RKO (cell line): ENCODE measurements around the gene RXYLT1.
"Not testable (repeated sequence)": the region's sequence is repeated elsewhere in the genome, so short reads cannot be mapped to it uniquely, and the experiment has no call there.

Experiments used
- DNase-seq: peaks from one replicate; pipeline ENCODE4 v3.0.0-alpha.2; 2016; ENCODE audit warnings: low spot score

The RXYLT1 gene, protein sequence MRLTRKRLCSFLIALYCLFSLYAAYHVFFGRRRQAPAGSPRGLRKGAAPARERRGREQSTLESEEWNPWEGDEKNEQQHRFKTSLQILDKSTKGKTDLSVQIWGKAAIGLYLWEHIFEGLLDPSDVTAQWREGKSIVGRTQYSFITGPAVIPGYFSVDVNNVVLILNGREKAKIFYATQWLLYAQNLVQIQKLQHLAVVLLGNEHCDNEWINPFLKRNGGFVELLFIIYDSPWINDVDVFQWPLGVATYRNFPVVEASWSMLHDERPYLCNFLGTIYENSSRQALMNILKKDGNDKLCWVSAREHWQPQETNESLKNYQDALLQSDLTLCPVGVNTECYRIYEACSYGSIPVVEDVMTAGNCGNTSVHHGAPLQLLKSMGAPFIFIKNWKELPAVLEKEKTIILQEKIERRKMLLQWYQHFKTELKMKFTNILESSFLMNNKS

DNA sequence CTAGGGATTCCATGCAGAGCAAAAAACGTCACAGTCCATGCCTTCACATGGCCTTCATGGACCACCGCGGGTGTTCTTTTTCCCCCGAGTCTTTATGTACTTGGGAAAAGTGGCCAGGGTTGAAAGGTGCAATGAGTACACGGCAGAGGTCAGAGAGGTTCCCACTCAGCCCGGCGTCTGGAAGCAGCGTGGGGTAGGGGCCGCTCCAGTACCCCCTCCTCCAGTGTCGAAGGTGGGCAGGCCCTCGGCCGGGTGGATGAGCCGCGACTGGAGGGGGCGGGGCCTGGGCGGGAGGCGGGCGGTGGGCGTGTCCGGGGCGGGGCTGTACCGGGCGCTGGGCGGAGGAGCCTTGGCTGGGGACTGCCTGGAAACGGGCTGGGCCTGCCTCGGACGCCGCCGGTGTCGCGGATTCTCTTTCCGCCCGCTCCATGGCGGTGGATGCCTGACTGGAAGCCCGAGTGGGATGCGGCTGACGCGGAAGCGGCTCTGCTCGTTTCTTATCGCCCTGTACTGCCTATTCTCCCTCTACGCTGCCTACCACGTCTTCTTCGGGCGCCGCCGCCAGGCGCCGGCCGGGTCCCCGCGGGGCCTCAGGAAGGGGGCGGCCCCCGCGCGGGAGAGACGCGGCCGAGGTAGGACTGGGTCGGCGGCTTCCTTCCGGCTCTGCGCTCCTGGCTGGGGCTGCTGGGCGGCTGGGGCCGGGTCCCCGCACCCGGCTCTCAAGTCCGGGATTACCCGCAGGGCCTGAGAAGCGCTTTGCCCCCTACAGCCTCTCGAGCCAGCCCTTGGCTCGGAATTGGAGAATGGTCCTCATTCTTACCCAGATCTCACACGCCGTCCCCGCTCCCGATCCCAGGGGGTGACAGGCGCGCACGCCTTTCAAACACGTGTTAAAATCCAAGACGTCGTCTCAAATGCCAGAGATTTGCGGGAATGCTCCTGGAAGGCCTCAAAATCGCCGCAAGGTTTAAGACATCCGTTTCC, at the start of gene RXYLT1:
TSS of gene RXYLT1 (plus strand) at position 412 of the 984 bp plus-strand sequence. CDS start at position 464, 52 bp downstream.
- peak; percentile 80 for DNase-seq

DNA sequence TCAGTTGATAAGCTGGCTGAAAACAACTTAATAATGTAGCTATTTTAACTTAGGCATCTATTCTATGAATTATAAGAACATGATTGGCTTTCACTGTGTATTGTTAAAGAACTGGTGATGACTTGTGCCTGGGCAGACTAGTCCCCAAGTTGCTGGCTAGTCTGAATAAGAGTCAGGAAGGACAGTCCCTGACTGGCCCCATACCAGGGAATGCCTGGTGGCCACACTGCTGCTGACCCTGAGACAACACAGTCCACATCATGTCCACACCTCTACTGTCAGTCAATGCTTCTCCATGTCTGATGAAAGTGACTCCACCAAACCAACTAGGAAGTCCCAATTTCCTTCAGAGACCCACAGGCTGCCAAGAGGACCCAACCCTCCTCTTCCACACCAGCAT, 46.9 kb upstream of the RXYLT1 start:
- DNase-seq, result not testable (repeated sequence)

DNA sequence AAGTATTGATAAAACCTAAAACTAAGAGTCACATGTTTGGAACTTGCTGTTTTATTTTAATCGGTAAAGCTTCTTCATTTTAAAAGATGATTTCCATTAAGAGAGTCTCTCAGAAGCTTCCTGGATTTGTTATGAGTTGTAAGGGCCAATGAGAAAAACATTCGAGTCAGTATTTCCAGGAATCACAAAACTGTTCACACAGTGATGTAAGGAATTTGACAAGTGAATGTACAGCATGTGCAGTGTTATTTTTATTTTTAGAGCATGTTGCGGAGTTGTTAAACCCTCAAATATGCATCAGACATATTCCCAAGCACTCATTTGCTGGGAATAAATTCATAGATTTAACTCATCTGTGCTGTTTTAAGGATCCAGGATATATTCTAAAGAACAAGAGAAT, 46.1 kb upstream of the RXYLT1 start:
- DNase-seq, result not testable (repeated sequence)

DNA sequence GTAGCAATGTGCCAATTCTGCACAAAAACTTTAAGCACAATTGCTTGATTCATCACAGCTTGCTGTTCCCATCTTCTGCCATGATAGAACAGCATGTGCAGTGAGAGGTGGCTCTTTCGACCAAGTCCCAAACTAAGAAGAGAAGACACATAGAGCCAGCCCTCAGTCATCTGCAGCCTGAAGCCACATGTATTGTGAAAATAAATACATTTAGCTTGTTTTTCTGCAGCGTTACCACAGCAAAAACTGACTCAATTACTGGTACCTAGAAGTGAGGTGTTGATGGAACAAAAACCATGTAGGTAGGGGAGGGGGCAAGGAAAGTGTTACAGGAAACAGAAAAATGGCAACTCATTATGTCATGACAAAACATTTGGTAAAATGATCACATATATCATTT, 39.2 kb upstream of the RXYLT1 start:
- not testable (repeated sequence) for DNase-seq

DNA sequence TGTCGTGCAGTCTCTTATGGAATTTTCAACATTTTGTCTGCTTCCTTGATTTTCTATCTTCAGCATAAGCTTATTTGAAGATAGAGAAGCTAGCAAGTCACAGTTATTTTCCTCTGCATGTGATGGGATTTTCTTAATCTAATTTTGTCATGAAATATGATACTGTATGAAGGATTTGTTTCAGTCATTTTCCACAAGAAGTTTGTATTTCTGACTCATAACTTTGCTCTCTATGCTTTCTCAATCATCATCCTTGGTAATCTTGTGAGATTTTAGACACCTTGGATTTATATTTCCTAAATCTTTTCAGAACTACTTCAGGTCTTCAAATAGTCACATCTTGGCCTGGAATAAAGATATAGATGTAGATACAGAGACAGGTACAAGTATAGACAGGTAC, 38.3 kb upstream of the RXYLT1 start:
- not testable (repeated sequence) for DNase-seq

DNA sequence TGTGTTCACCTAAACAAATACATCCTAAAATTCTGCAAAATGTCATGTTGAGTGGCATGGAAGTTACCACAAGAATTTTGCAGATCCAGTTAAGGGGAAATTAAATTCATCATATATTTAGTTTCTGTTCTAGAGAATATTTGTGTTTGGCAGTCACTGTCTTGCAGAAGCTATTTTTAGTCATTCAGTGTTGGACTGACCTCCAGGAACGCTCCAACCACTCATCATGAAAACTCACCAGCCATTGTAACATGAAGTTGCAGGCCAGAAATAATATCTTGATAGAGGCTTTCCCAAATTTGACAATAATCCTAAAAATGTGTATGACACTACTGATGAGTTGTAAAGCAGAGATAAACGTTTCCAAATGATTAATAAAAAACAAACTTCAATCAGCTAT, 35.6 kb upstream of the RXYLT1 start:
- not testable (repeated sequence) for DNase-seq

DNA sequence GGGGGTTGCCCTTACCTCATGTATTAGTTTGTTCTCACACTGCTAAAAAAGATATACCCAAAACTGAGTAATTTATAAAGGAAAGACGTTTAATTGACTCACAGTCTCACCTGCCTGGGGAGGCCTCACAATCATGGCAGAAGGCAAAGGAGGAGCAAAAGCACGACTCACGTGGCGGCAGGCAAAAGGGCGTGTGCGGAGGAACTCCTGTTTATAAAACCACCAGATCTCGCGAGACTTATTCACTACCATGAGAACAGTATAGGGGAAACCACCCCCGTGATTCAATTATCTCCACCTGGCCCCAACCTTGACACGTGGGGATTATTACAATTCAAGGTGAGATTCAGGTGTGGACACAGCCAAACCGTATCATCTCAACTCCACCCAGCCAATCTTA, 33.2 kb upstream of the RXYLT1 start:
- DNase-seq, result not testable (repeated sequence)

DNA sequence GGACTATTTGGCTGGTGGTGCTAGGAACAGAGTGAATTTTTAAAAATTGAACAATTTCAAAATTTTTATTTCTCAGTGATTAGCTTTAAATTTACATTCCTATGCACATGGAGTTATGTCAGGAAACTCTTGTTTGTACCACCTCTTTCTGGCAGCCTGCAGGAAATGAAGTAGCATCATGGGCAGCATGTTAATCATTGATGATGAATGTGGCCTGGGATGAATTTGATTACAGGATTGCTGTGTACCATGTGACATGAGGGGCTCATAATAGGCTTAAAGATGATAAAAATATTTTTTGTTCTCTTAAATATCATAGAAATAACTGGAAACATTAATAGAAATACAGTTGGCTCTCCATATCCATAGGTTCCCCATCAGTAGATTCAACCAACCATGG, 32.6 kb upstream of the RXYLT1 start:
- DNase-seq, result not testable (repeated sequence)

DNA sequence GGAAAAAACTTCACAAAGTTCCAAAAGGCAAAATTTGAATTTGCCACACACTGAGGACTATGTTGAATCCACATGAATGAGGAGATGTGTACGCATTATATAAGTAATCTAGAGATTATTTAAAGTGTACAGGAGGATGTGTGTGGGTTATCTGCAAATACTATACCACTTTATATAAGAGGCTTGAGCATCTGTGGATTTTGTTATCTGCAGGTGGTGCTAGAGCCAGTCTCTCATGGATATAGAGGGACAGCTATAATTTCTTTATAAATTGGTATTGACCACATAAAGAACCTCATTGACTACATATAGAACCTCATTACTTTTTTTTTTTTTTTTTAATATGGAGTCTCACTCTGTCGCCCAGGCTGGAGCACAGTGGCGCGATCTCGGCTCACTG, 32.2 kb upstream of the RXYLT1 start:
- DNase-seq, result no peak

DNA sequence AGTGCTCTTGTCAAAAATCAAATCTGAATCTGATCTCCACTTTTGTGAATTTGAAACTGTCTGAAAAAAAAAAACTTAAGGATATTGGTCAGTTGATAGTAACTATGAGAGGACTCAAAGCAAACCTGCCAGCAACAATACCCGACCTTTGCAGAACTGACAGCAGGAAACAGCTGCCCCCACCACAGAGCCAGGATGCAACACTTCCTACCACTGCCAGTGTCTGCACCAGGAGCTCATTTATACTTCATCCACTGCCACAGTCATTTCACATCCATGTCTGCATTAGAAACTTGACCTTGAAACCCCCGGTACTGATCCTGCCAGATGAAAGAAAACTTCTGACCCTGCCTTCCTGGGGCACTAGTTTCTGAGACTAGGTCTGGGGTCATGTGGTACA, 27.4 kb upstream of the RXYLT1 start:
- no peak for DNase-seq

DNA sequence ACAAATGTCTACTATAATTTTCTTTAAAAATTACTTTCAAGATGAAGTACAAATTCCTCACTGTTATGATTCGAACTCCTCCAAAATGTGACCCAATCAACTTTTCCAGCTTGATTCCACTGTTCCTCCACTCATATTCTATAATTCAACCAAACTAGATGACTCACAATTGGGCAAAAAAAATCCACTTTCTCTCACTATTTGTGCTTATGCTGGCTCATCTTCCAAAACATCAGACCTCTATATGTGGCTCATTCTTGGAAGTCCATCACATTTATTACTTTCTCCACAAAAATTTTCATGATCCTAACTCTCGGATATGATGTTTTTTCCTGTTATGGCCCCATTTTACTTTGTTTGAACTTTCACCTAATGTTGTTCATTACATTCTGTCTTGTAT, 26.9 kb upstream of the RXYLT1 start:
- DNase-seq, result no peak

DNA sequence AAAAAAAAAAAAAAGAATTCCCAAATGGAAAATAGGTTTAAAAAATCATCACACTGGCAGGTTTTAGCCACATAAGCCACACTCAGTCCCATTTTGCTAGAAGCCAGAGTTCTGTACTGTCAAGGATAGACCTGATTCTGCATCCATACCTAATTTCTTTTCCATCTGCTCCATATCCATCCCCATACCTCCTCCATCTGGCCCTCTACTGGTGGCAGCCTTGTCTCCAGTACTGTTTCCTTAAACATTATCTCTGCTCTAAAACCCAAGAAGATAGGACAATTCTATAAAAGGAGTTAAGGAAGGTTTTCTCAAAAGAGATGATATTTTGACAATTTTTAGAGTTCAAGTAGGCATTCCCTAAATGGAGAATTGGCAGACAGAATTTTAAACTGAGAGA, 26.0 kb upstream of the RXYLT1 start:
- peak; percentile 14 for DNase-seq

DNA sequence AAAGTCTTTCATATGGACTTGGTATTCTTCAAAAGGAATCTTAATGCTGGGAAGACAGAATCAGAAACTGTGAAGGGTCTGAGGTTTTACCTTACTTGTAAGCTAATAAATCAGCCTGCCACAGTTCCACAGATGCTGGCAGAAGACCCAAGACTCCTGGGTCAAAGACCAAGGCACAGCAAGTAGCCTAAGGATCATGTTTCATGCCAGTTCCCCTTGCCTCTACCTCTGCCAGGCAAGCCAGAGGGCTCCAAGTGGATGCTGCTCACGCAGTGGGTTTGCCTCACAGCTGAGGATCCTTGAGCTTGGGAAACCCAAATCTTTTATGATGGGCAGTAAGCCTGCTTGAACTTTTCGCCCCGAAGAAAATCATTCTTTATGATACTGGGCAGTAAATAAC, 15.2 kb upstream of the RXYLT1 start:
- DNase-seq, result no peak

DNA sequence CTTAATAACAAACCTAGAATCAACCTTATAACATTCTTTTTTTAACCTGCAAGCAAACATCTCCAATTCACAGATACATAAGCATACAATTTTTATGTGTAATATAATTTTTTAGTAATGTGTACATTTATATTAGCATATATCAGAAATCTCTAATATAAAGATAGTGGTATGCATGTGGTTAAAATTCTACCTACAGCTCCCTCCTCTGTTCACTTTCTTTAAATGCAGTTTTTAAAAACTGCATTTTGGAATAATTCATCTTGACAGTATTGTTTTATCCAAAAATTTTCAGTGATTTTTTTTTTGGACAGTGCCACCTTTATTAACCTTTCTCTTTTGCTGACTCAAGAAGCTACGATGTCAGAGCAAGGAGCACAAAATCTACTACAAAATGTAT, 13.2 kb upstream of the RXYLT1 start:
- DNase-seq, result no peak

DNA sequence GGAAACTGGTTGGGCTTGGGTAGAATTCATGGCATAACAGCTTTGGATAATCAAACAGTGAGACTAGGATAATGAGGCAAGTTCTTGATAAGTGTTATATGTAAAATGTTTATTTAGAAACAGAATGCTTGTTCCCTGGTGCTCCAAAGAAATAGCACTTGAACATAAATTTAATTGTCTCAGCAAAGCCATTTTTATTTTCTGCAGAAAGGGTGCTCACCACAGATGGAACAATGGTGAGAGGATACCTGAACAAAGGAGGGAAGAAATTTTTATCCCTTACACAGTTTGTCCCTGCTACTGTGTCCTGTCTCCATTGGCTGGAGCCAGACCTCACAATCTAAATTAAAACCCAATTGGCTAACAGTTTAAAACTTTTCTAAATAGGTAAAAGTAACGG, 9.3 kb upstream of the RXYLT1 start:
- DNase-seq, result no peak

DNA sequence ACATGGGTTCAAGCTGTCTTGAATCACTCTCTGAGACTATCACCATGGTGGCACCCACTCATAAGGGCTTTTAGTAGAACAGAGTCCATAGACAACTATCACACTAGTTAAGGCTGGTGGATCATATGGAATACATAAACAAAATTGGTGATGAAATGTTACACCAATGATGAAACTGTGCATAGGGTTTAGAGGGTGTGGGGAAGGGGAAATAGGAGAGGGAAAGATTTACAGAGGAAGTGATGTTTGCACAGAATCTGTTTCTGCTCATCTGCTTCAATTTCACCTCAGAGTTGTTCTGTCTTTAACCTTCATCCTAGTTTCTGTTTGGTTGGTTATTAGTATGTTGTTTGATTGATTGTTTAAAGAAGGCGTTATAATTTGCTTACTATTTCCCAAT, 2.4 kb upstream of the RXYLT1 start:
- DNase-seq, result no peak

DNA sequence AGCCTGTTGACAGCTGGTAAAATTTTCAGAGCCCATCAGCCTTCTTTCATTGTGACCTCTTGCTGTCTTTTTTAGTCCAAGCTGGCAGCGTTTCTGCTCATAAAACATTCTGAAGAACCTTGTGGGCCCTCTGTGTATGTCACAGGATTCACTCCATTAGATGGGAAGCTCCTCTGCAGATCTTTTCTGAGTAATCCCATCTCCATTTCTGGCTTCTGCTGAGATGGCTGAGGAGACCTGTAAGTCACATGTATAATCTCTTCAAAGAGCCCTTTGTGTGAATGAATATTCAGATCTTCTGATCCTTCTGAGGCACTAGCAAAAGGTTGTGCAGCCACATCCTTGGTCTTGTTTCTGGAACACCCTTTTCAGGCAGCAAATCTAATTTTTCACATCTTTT, 2.8 kb downstream of the RXYLT1 start:
- DNase-seq, result no peak

DNA sequence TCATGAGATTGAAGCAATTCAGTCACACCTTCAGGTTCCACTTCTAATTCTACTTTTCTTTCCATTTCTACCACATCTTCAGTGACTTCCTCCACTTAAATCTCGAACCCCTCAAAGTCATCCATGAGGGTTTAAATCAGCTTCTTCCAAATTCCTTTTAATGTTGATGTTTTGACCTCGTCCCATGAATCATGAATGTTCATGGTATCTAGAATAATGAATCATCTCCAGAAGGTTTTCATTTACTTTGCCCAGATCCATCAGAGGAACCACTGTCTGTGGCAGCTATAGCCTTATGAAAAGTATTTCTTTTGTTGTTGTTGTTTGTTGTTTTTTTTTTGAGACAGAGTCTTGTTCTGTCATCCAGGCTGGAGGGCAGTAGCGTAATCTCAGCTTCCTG, 7.6 kb downstream of the RXYLT1 start:
- no peak for DNase-seq

DNA sequence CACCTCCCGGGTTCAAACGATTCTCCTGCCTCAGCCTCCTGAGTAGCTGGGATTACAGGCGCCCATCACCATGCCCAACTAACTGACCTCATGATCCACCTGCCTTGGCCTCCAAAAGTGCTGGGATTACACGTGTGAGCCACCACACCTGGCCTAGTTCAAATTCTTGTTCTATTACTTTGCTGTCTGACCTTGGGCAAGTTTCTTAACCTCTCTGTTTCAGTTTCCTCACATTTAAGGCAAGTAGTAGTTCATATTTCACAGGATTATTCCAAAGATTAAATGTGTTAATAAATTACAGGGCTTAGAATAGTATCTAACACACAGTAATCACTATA, 10.9 kb downstream of the RXYLT1 start:
- no peak for DNase-seq

DNA sequence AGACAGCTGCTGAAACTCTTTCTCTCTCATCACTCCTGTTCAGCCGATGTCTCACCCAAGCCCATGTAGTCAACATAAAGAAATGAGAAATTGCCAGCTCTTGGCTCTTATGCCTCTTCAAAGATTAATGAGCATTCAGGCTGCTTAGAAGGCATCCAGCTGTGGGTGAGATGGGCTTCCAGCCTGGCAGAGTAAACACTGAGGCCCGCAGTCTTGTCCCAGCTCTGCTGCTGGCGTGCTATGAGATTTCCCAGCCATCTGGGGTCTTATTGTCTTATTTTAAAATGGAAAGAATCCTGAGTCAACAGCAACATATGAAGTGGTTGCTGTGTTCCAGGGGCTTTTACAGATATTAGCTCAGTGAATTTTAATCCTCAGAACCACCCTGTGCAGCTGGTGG, 12.6 kb downstream of the RXYLT1 start:
- no peak for DNase-seq

DNA sequence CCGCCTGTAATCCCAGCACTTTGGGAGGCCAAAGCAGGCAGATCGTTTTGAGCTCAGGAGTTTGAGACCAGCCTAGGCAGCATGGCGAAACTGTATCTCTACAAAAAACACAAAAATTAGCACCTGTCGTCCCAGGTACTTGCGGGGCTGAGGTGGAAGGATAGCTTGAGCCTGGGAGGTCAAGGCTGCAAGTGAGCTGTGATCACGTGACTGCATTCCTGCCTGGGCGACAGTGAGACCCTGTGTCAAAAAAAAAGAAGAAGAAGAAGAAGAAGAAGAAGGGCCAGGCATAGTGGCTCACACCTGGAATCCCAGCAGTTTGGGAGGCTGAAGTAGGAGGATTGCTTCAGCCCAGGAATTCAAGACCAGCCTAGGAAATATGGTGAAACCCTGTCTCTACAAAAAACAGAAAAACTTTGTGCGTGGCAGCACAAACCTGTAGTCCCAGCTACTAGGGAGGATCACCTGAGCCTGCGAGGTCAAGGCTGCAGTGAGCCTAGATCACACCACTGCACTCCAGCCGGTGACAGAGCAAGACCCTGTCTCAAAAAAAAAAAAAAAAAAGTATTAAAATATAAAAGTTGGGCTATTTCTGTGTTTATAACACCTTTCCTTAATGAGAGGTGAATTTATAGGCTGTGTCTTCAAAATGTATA, 15.5 kb downstream of the RXYLT1 start:
- DNase-seq, result no peak

DNA sequence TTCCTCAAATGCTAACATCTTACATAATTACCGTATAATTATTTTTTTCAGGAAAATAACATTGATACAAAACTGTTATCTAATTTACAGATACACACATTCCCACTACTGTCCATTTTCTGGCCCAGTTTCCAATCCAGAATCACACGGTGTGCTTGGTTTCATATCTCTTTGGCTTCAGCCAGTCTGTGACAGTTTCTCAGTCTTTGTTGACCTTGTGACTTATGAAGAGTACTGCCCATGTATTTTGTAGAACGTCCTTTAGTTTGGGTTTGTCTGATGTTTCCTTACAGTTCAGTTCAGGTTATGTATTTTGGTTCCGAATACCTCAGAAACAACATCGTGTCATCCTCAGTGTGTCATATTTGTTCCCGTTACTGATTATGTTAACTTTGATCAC, 16.2 kb downstream of the RXYLT1 start:
- DNase-seq, result no peak
